Measurements from ENCODE around the gene CSNK1G2. TPM values are rescaled to one million over a fixed set of nuclear protein-coding genes. Genes with fewer than 3 reads are reported as not detected.

Gene CSNK1G2
- total and polyA plus RNA-seq, 2 of the 13 experiments (the other 11 are each of a cell fraction or from before 2014, with no cell fraction given), result 53.8 to 72.5 TPM

DNA sequence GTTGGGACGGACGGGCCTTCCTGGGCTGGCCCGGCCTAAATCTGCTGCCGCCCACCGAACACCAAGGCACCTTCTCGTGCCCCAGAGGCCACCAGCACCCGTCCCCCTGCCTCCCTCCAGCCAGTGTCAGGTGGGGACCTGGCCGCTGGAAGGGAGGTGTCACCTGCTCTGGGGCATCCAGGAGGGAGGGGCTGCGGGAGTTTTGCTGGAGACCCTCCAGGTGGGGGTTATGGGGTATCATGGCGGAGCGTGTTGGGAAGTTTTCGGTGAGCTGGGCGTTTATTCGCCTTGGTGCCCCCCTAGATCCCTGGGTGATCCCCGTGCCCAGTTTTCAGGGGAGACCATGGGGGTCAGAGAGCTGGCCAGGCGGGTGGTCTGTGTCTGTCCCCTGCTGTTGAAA is 9.7 kb downstream of the CSNK1G2 start:
- intact Hi-C loops (cut with micrococcal nuclease; ENCODE audit: unreplicated experiment) (no loop called here), in situ Hi-C loops (cut with HindIII; ENCODE audit: extremely low pct_ligation_motif_present, low pct_unique_long_range_greater_than_20kb) (no loop called here)
- H3K36me3 ChIP-seq (replicated peaks in 1 of 2; ENCODE audit: control insufficient read depth in 1 of 2, insufficient read depth in 2 of 2, low read length in 2 of 2), result peaks cover 7 to 23% of the 10 kb centered on the region in 2 experiments; a peak in 4 of 5 replicates
- WGBS (ENCODE audit: low lambda C conversion rate), result 100% methylated on average over 6 of the region's 16 CpGs
- H2AFZ ChIP-seq (ENCODE audit: low read length), result no peak overlapping the region
- ATAC-seq (no peak), DNase-seq (ENCODE audit: low spot score) (no peak), FAIRE-seq (no peak)
- H3K4me2 ChIP-seq (ENCODE audit: low read depth, low read length), result no peak overlapping the region
- no peak overlapping the region for H3K27ac ChIP-seq (ENCODE audit: extremely low read length, insufficient read depth, low read length)
- H3K27me3 ChIP-seq (ENCODE audit: control insufficient read depth in 1 of 2, insufficient read depth in 2 of 2, low read length in 2 of 2), result no peaks in the 10 kb centered on the region
- H3K9ac ChIP-seq (ENCODE audit: insufficient read depth, low read depth, low read length), result no peak overlapping the region
- H3K4me1 ChIP-seq (ENCODE audit: insufficient read depth, low read length), result peaks cover 3% of the 10 kb centered on the region; the same call in 1 of the 2 replicates
- H4K20me1 ChIP-seq (ENCODE audit: insufficient read depth, low read length), result peaks cover 41% of the 10 kb centered on the region; the same call in 1 of the 2 replicates
- CTCF ChIA-PET (ENCODE audit: low intra/inter-chr PET ratio, low total read pairs), result no interaction called here
- POLR2A ChIA-PET, result no interaction called here
- H3K9me3 ChIP-seq (ENCODE audit: low read length), result no peaks in the 10 kb centered on the region
- peaks cover 62% of the 10 kb centered on the region for H3K79me2 ChIP-seq (ENCODE audit: insufficient read depth, low read length)
- TF ChIP-seq ZNF569 (CRISPR knock-in tag; IDR thresholded peaks at IDR 0.05; ENCODE audit: borderline replicate concordance) (no peak), RFXAP (CRISPR knock-in tag; IDR thresholded peaks at IDR 0.05; ENCODE audit: borderline replicate concordance) (no peak), ZNF431 (CRISPR knock-in tag; IDR thresholded peaks at IDR 0.05; ENCODE audit: borderline replicate concordance, low read depth) (no peak), PHF20 (CRISPR knock-in tag; IDR thresholded peaks at IDR 0.05) (no peak), TFDP1 (CRISPR knock-in tag; IDR thresholded peaks at IDR 0.05; ENCODE audit: borderline replicate concordance) (no peak), MXD4 (CRISPR knock-in tag; IDR thresholded peaks at IDR 0.05) (no peak), TOPORS (CRISPR knock-in tag; IDR thresholded peaks at IDR 0.05) (no peak)
- no peak overlapping the region for H3K4me3 ChIP-seq (replicated peaks in 1 of 3; ENCODE audit: insufficient read depth in 1 of 3, low read depth in 2 of 3, low read length in 3 of 3)
- BruUV-seq (replicated peaks), result no TSS peak

GRCh38 chr19:1952635-1953034 is 11.7 kb downstream of the CSNK1G2 start:
- Histone ChIP-seq H3K36me3 (replicated peaks in 1 of 2; ENCODE audit: control insufficient read depth in 1 of 2, insufficient read depth in 2 of 2, low read length in 2 of 2) (peaks cover 7 to 18% of the 10 kb centered on the region in 2 experiments; a peak in 3 of 5 replicates), H3K4me3 (replicated peaks in 1 of 3; ENCODE audit: insufficient read depth in 1 of 3, low read depth in 2 of 3, low read length in 3 of 3) (no peak overlapping the region), H4K20me1 (ENCODE audit: insufficient read depth, low read length) (peaks cover 42% of the 10 kb centered on the region; the same call in 1 of the 2 replicates), H3K27me3 (ENCODE audit: control insufficient read depth in 1 of 2, insufficient read depth in 2 of 2, low read length in 2 of 2) (no peaks in the 10 kb centered on the region), H3K4me2 (ENCODE audit: low read depth, low read length) (no peak overlapping the region), H2AFZ (ENCODE audit: low read length) (no peak overlapping the region), H3K79me2 (ENCODE audit: insufficient read depth, low read length) (peaks cover 56% of the 10 kb centered on the region), H3K9ac (ENCODE audit: insufficient read depth, low read depth, low read length) (no peak overlapping the region), H3K4me1 (ENCODE audit: insufficient read depth, low read length) (no peaks in the 10 kb centered on the region), H3K27ac (ENCODE audit: extremely low read length, insufficient read depth, low read length) (no peak overlapping the region), H3K9me3 (ENCODE audit: low read length) (no peaks in the 10 kb centered on the region)
- in situ Hi-C loops (cut with HindIII; ENCODE audit: extremely low pct_ligation_motif_present, low pct_unique_long_range_greater_than_20kb), result no loop called here
- ATAC-seq (no peak), DNase-seq (ENCODE audit: low spot score) (no peak), FAIRE-seq (no peak)
- 96% methylated on average over 21 of the region's 21 CpGs for WGBS (ENCODE audit: low lambda C conversion rate)
- BruUV-seq (replicated peaks), result no TSS peak
- intact Hi-C loops (cut with micrococcal nuclease; ENCODE audit: unreplicated experiment), result no loop called here
- ChIA-PET CTCF (ENCODE audit: low intra/inter-chr PET ratio, low total read pairs) (no interaction called here), POLR2A (no interaction called here)
- TF ChIP-seq AKAP8 (CRISPR knock-in tag; IDR thresholded peaks at IDR 0.05) (no peak), HIVEP1 (CRISPR knock-in tag; IDR thresholded peaks at IDR 0.05) (no peak), NR2F6 (IDR thresholded peaks at IDR 0.05) (no peak), NR2F6 (CRISPR knock-in tag; IDR thresholded peaks at IDR 0.05) (no peak), GPN1 (CRISPR knock-in tag; IDR thresholded peaks at IDR 0.05; ENCODE audit: borderline replicate concordance) (no peak), ZFP36 (IDR thresholded peaks at IDR 0.05; ENCODE audit: borderline replicate concordance, low read depth, low read length, partially characterized antibody) (no peak), BCLAF1 (IDR thresholded peaks at IDR 0.05) (no peak), ZFP1 (CRISPR knock-in tag; IDR thresholded peaks at IDR 0.05) (no peak), RXRA (CRISPR knock-in tag; IDR thresholded peaks at IDR 0.05) (no peak), ZNF772 (CRISPR knock-in tag; IDR thresholded peaks at IDR 0.05) (no peak), MXI1 (IDR thresholded peaks at IDR 0.05; ENCODE audit: borderline replicate concordance, low read depth, low read length) (no peak)
